ENCODE data around the gene ISY1. TPM values are rescaled to one million over a fixed set of nuclear protein-coding genes. Genes with fewer than 3 reads are reported as not detected.

Gene ISY1
- polyA plus RNA-seq, 1 donor (not counting 4 experiments of a cell fraction or from before 2014, with no cell fraction given), result 25.5 TPM

DNA sequence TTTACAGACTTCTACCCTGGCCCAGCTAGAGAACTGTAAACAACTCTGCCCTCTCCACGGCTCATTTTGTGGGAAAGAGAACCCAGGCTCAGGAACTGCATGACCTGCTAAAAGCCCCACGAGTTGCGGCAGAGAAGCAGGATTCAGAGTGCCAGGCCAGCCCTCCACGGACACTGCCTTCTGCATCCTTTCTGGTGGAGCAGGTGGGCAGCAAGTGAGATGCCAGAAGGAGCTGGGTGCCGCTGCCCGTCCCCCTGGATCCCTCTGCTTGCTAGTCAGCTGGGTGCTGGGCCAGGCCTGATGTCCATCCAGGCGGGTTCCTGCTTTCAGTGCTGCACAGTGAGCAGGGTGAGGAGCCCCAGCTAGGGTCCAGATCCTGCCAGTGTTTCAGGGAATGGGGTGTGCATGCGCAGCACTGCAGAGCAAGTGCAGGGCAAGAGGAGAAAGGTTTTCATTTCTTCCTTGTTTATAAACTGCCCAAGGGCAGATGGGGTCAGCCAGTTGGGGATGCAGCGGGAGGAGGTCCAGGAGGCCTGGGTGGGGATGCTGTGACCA lies 34.1 kb downstream of the ISY1 start:
- no peak overlapping the region for H3K27ac ChIP-seq (ENCODE audit: control insufficient read depth, insufficient read depth, low read length)
- H3K9me1 ChIP-seq (ENCODE audit: control insufficient read depth, extremely low read depth, insufficient read depth, low read length), result no peaks in the 10 kb centered on the region
- no peaks in the 10 kb centered on the region for H3K27me3 ChIP-seq (ENCODE audit: control insufficient read depth, extremely low read depth, insufficient read depth, low read length)
- FAIRE-seq, result no peak
- no peak for DNase-seq (ENCODE audit: low read depth, low spot score)
- no peak overlapping the region for H2AFZ ChIP-seq (ENCODE audit: control insufficient read depth, low read length)
- peaks cover 12% of the 10 kb centered on the region for H3K4me1 ChIP-seq (ENCODE audit: control insufficient read depth, extremely low read depth, insufficient read depth, low read length)
- H4K20me1 ChIP-seq (ENCODE audit: control insufficient read depth, extremely low read depth, insufficient read depth, low read length), result peaks cover 3% of the 10 kb centered on the region
- no peak for TF ChIP-seq EZH2 (IDR thresholded peaks at IDR 0.05; ENCODE audit: low read length)
- no peak for TF ChIP-seq CTCF (optimal IDR thresholded peaks at IDR 0.05 in 1 of 3, IDR thresholded peaks at IDR 0.05 in 1 of 3, conservative IDR thresholded peaks at IDR 0.05 in 1 of 3; ENCODE audit: extremely low read depth in 1 of 3, insufficient read depth in 2 of 3, low read length in 3 of 3)
- H3K9ac ChIP-seq (ENCODE audit: control insufficient read depth, extremely low read depth, insufficient read depth, low read length), result no peak overlapping the region
- H3K79me2 ChIP-seq (ENCODE audit: control insufficient read depth, insufficient read depth, low read length), result no peaks in the 10 kb centered on the region
- no peaks in the 10 kb centered on the region for H3K9me3 ChIP-seq (ENCODE audit: control insufficient read depth, low read depth, low read length)
- dilution Hi-C loops (cut with MboI; ENCODE audit: extremely low pct_ligation_motif_present, low sequenced_read_pairs), result no loop called here
- peaks cover 12 to 13% of the 10 kb centered on the region in 2 experiments for H3K36me3 ChIP-seq (ENCODE audit: control insufficient read depth in 2 of 2, extremely low read depth in 1 of 2, insufficient read depth in 2 of 2, low read length in 2 of 2)
- H3K4me3 ChIP-seq (ENCODE audit: control insufficient read depth in 2 of 3, extremely low read depth in 1 of 3, insufficient read depth in 2 of 3, low read depth in 1 of 3, low read length in 3 of 3), result no peak overlapping the region
- H3K4me2 ChIP-seq (ENCODE audit: control insufficient read depth, extremely low read depth, insufficient read depth, low read depth, low read length), result no peak overlapping the region

DNA sequence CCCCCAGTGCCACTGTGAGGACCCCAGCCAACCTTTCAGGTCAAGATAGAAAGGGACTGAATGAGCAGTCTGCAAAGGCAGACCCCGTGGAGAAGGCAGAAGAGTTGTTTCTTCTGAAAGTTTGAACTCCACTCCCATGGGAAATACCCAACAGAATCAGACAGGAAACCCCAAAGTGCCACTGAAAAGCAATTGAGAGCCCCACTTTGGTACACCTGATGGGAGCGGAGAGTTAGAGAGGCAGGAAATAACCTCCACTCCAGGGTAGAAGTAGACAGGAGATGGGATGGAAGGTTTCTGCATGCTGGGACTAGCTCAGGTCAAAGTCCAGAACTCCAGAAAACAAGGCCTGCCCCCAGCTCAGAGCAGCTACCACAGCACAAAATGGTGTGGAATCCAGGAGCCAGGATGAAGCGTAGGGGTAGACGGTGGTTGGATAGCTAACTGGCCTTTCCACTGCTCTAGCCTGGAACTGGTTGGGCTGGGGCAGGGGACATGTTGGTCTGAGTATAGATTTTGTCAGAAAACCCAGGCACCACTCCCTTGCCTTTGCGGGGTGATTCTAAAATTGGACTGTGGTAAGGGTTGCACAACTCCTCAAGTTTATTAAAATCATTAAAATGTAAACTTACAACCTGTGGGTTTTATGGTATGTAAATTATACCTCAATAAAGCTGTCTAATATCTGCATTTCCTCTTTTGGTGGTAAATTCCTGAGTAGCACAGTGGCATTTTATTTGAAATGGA lies 37.4 kb downstream of the ISY1 start:
- Histone ChIP-seq H2AFZ (ENCODE audit: control insufficient read depth, low read length) (no peak overlapping the region), H3K9ac (ENCODE audit: control insufficient read depth, extremely low read depth, insufficient read depth, low read length) (no peak overlapping the region), H4K20me1 (ENCODE audit: control insufficient read depth, extremely low read depth, insufficient read depth, low read length) (peaks cover 7% of the 10 kb centered on the region), H3K4me1 (ENCODE audit: control insufficient read depth, extremely low read depth, insufficient read depth, low read length) (peaks cover 25% of the 10 kb centered on the region), H3K27ac (ENCODE audit: control insufficient read depth, insufficient read depth, low read length) (no peak overlapping the region), H3K9me3 (ENCODE audit: control insufficient read depth, low read depth, low read length) (no peaks in the 10 kb centered on the region), H3K9me1 (ENCODE audit: control insufficient read depth, extremely low read depth, insufficient read depth, low read length) (no peaks in the 10 kb centered on the region), H3K4me3 (ENCODE audit: control insufficient read depth in 2 of 3, extremely low read depth in 1 of 3, insufficient read depth in 2 of 3, low read depth in 1 of 3, low read length in 3 of 3) (no peak overlapping the region), H3K4me2 (ENCODE audit: control insufficient read depth, extremely low read depth, insufficient read depth, low read depth, low read length) (peak overlapping the region; percentile 45), H3K27me3 (ENCODE audit: control insufficient read depth, extremely low read depth, insufficient read depth, low read length) (no peaks in the 10 kb centered on the region), H3K36me3 (ENCODE audit: control insufficient read depth in 2 of 2, extremely low read depth in 1 of 2, insufficient read depth in 2 of 2, low read length in 2 of 2) (peaks cover 6 to 7% of the 10 kb centered on the region in 2 experiments), H3K79me2 (ENCODE audit: control insufficient read depth, insufficient read depth, low read length) (peaks cover 18% of the 10 kb centered on the region)
- DNase-seq (ENCODE audit: low read depth, low spot score) (no peak), FAIRE-seq (no peak)
- dilution Hi-C loops (cut with MboI; ENCODE audit: extremely low pct_ligation_motif_present, low sequenced_read_pairs), result no loop called here
- TF ChIP-seq CTCF (optimal IDR thresholded peaks at IDR 0.05 in 1 of 3, IDR thresholded peaks at IDR 0.05 in 1 of 3, conservative IDR thresholded peaks at IDR 0.05 in 1 of 3; ENCODE audit: extremely low read depth in 1 of 3, insufficient read depth in 2 of 3, low read length in 3 of 3) (no peak), EZH2 (IDR thresholded peaks at IDR 0.05; ENCODE audit: low read length) (no peak)

Measured in keratinocyte (primary cell).